Panc1 (cell line): Measurements from ENCODE around the gene GRM1.

Experiments
- POLR2AphosphoS5 ChIP-seq: IDR thresholded peaks from 2 replicates; pipeline ENCODE4 v1.6.1; 2012; ENCODE audit warnings: mild to moderate bottlenecking, low read depth, low read length, moderate library complexity
- SIN3A ChIP-seq: IDR thresholded peaks from 2 replicates; pipeline ENCODE4 v1.6.1; 2012; ENCODE audit warnings: low read depth, mild to moderate bottlenecking, low read length, moderate library complexity, borderline replicate concordance; ENCODE audit not compliant: insufficient read depth
- TCF7L2 ChIP-seq: IDR thresholded peaks from 2 replicates; pipeline ENCODE4 v1.6.1; 2011; ENCODE audit warnings: mild to moderate bottlenecking, low read depth, low read length, inconsistent platforms
- TF ChIP-seq, protein P1 (sequence below): fragments of 450-650 bp; IDR thresholded peaks from 2 replicates; pipeline ENCODE4 v1.5.1; 2017; ENCODE audit warnings: mild to moderate bottlenecking
- TF ChIP-seq, protein P2 (sequence below), 2 experiments: IDR thresholded peaks; 2 replicates each; pipeline ENCODE4 v1.6.1; 2011 to 2012; ENCODE audit warnings: low read depth in 2 of 2, control low read depth in 1 of 2, low read length in 1 of 2, mild to moderate bottlenecking in 1 of 2, moderate library complexity in 1 of 2; ENCODE audit not compliant: insufficient read depth in 1 of 2

DNA sequence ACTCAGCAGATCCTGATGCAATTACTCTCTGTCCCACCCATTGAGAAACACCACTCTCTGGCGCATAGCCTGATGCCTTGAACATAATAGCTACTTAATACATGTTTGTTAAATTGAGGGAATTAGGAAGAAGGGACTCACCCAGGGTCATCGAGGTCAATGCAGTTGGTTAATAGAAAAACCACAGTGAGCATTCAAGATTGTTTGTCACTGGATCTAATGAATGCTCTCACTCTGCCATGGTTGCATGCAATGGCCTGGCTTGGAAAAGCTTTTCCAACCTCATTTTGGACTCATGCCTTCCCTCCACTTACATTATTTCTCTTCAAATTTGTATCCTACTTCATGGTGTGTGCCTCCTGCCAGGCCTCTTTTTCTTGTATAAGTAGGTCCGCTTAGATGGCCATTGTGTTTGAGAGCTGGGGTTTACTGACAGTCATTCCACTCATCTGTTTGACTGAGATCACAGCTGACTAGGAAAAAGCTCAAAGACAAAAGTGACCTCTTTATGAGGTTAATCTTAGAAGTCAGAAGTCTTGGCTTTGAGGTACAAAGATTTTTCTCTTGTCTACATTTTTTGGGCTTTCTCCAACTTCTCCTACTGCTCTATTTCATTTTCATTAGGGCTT is 360.0 kb downstream of the GRM1 start:
- TF ChIP-seq, protein P1, sequence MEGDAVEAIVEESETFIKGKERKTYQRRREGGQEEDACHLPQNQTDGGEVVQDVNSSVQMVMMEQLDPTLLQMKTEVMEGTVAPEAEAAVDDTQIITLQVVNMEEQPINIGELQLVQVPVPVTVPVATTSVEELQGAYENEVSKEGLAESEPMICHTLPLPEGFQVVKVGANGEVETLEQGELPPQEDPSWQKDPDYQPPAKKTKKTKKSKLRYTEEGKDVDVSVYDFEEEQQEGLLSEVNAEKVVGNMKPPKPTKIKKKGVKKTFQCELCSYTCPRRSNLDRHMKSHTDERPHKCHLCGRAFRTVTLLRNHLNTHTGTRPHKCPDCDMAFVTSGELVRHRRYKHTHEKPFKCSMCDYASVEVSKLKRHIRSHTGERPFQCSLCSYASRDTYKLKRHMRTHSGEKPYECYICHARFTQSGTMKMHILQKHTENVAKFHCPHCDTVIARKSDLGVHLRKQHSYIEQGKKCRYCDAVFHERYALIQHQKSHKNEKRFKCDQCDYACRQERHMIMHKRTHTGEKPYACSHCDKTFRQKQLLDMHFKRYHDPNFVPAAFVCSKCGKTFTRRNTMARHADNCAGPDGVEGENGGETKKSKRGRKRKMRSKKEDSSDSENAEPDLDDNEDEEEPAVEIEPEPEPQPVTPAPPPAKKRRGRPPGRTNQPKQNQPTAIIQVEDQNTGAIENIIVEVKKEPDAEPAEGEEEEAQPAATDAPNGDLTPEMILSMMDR: no peak
- TF ChIP-seq TCF7L2 (no peak), POLR2AphosphoS5 (no peak), SIN3A (no peak)
- TF ChIP-seq, protein P2, sequence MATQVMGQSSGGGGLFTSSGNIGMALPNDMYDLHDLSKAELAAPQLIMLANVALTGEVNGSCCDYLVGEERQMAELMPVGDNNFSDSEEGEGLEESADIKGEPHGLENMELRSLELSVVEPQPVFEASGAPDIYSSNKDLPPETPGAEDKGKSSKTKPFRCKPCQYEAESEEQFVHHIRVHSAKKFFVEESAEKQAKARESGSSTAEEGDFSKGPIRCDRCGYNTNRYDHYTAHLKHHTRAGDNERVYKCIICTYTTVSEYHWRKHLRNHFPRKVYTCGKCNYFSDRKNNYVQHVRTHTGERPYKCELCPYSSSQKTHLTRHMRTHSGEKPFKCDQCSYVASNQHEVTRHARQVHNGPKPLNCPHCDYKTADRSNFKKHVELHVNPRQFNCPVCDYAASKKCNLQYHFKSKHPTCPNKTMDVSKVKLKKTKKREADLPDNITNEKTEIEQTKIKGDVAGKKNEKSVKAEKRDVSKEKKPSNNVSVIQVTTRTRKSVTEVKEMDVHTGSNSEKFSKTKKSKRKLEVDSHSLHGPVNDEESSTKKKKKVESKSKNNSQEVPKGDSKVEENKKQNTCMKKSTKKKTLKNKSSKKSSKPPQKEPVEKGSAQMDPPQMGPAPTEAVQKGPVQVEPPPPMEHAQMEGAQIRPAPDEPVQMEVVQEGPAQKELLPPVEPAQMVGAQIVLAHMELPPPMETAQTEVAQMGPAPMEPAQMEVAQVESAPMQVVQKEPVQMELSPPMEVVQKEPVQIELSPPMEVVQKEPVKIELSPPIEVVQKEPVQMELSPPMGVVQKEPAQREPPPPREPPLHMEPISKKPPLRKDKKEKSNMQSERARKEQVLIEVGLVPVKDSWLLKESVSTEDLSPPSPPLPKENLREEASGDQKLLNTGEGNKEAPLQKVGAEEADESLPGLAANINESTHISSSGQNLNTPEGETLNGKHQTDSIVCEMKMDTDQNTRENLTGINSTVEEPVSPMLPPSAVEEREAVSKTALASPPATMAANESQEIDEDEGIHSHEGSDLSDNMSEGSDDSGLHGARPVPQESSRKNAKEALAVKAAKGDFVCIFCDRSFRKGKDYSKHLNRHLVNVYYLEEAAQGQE (IDR thresholded peaks at IDR 0.05; ENCODE audit: insufficient read depth in 1 of 2, low read depth in 2 of 2, low read length in 1 of 2): no peak
